T-helper 22 cell (primary cell): ENCODE data around the gene WDR93.

ENCODE experiments used
- DNase-seq: peaks from one replicate; pipeline ENCODE4 v3.0.0-alpha.2; 2020; ENCODE audit warnings: low read depth

Gene WDR93

GRCh38 chr15:89790661-89791060 is 100.0 kb downstream of the WDR93 start:
- no peak for DNase-seq

- no peak for DNase-seq
Observed at GRCh38 chr15:89792106-89792805, 101.6 kb downstream of the WDR93 start.
